Astrocyte (in vitro differentiated cells and primary cell): ENCODE measurements around the gene ESF1. TPM values are rescaled to one million over a fixed set of nuclear protein-coding genes. Genes with fewer than 3 reads are reported as not detected.

Experiments
- DNase-seq: peaks from one replicate; pipeline ENCODE4 v3.0.0-alpha.2; 2010; ENCODE audit warnings: low read depth
- FAIRE-seq: peaks from 2 replicates; lab custom pipeline; 2011; peaks lifted over from hg19 to GRCh38; lab: Jason Lieb, UNC
- H2AFZ ChIP-seq: 2 replicates; pipeline ENCODE4 v1.6.0; 2012; ENCODE audit warnings: low read depth, low read length, inconsistent platforms
- H3K27ac ChIP-seq: 2 replicates; pipeline ENCODE4 v1.5.1; 2011; ENCODE audit warnings: low read depth, low read length, inconsistent platforms
- H3K27me3 ChIP-seq: 2 replicates; pipeline ENCODE4 v1.6.0; 2011; ENCODE audit warnings: low read length, inconsistent platforms; ENCODE audit not compliant: insufficient read depth
- H3K36me3 ChIP-seq: 2 replicates; pipeline ENCODE4 v1.5.1; 2011; ENCODE audit warnings: low read length, inconsistent platforms; ENCODE audit not compliant: insufficient read depth
- H3K4me1 ChIP-seq: 2 replicates; pipeline ENCODE4 v1.5.1; 2011; ENCODE audit warnings: low read length, inconsistent platforms; ENCODE audit not compliant: insufficient read depth
- H3K4me2 ChIP-seq: 2 replicates; pipeline ENCODE4 v1.6.0; 2012; ENCODE audit warnings: low read length, inconsistent platforms
- H3K4me3 ChIP-seq: 2 replicates; pipeline ENCODE4 v1.5.1; 2011; ENCODE audit warnings: low read depth, mild to moderate bottlenecking, low read length, inconsistent platforms; ENCODE audit not compliant: insufficient read depth
- H3K79me2 ChIP-seq: 2 replicates; pipeline ENCODE4 v1.6.0; 2012; ENCODE audit warnings: mild to moderate bottlenecking, low read length, inconsistent platforms; ENCODE audit not compliant: insufficient read depth
- H3K9ac ChIP-seq: 2 replicates; pipeline ENCODE4 v1.6.0; 2012; ENCODE audit warnings: mild to moderate bottlenecking, low read length, inconsistent platforms
- H3K9me3 ChIP-seq: 2 replicates; pipeline ENCODE4 v1.5.1; 2012; ENCODE audit warnings: low read depth, mild to moderate bottlenecking, low read length, inconsistent platforms; ENCODE audit not compliant: insufficient read depth
- H4K20me1 ChIP-seq: 2 replicates; pipeline ENCODE4 v1.6.0; 2012; ENCODE audit warnings: low read length, inconsistent platforms; ENCODE audit not compliant: insufficient read depth
- H3K27ac Mint-ChIP-seq: one replicate; pipeline ENCODE4 v1.8.0; 2021; ENCODE audit warnings: mild to moderate bottlenecking, mixed read lengths; ENCODE audit not compliant: unreplicated experiment
- H3K27me3 Mint-ChIP-seq: one replicate; pipeline ENCODE4 v1.8.0; 2021; ENCODE audit warnings: low read depth, mixed read lengths; ENCODE audit not compliant: unreplicated experiment
- H3K36me3 Mint-ChIP-seq: one replicate; pipeline ENCODE4 v1.8.0; 2021; ENCODE audit warnings: low read depth, mixed read lengths; ENCODE audit not compliant: unreplicated experiment
- H3K4me1 Mint-ChIP-seq: one replicate; pipeline ENCODE4 v1.8.0; 2021; ENCODE audit warnings: low read depth, mixed read lengths; ENCODE audit not compliant: unreplicated experiment
- H3K4me3 Mint-ChIP-seq: one replicate; pipeline ENCODE4 v1.8.0; 2021; ENCODE audit warnings: mild to moderate bottlenecking, moderate library complexity, mixed read lengths; ENCODE audit not compliant: unreplicated experiment
- H3K9me3 Mint-ChIP-seq: one replicate; pipeline ENCODE4 v1.8.0; 2021; ENCODE audit warnings: mild to moderate bottlenecking, mixed read lengths; ENCODE audit not compliant: unreplicated experiment
- CTCF ChIP-seq: IDR thresholded peaks from 2 replicates; pipeline ENCODE4 v1.5.1; 2011; ENCODE audit warnings: low read depth, mild to moderate bottlenecking, inconsistent platforms, low read length, moderate library complexity; ENCODE audit not compliant: insufficient read depth
- EZH2 ChIP-seq: IDR thresholded peaks from 2 replicates; pipeline ENCODE4 v1.6.1; 2012; ENCODE audit warnings: mild to moderate bottlenecking, low read length, inconsistent platforms; ENCODE audit not compliant: insufficient read depth
- total RNA-seq: library from RNA; stranded (reverse); gene quantifications from 2 replicates; pipeline ENCODE4 v1.2.1, GENCODE V29; 2021

ESF1 gene
- total RNA-seq, 1 donor from 2014 or later, result 13.9 TPM

GRCh38 chr20:13736436-13737191 is 48.1 kb downstream of the ESF1 start:
- peak; percentile 80 for DNase-seq
- Mint-ChIP-seq H3K9me3 (peaks cover 5% of the 10 kb centered on the region), H3K36me3 (peaks cover 22% of the 10 kb centered on the region), H3K27ac (no peak overlapping the region), H3K4me3 (no peak overlapping the region), H3K4me1 (peaks cover 2% of the 10 kb centered on the region), H3K27me3 (no peaks in the 10 kb centered on the region)
- H3K4me2 ChIP-seq, result no peak overlapping the region
- H3K79me2 ChIP-seq, result no peaks in the 10 kb centered on the region
- FAIRE-seq, result no peak
- TF ChIP-seq CTCF (no peak), EZH2 (no peak)
- peaks cover 12% of the 10 kb centered on the region for H3K36me3 ChIP-seq
- H3K4me1 ChIP-seq, result no peaks in the 10 kb centered on the region
- no peak overlapping the region for H3K4me3 ChIP-seq
- no peaks in the 10 kb centered on the region for H3K9me3 ChIP-seq
- no peaks in the 10 kb centered on the region for H3K27me3 ChIP-seq
- no peak overlapping the region for H2AFZ ChIP-seq
- H3K27ac ChIP-seq, result no peak overlapping the region
- no peaks in the 10 kb centered on the region for H4K20me1 ChIP-seq
- no peak overlapping the region for H3K9ac ChIP-seq

- H3K4me1 ChIP-seq, result no peaks in the 10 kb centered on the region
- H3K27ac Mint-ChIP-seq, result no peak overlapping the region
- H4K20me1 ChIP-seq, result no peaks in the 10 kb centered on the region
- H3K4me2 ChIP-seq, result no peak overlapping the region
- H3K27me3 ChIP-seq, result no peaks in the 10 kb centered on the region
- no peaks in the 10 kb centered on the region for H3K27me3 Mint-ChIP-seq
- no peak for TF ChIP-seq EZH2
- TF ChIP-seq CTCF, result no peak
- no peaks in the 10 kb centered on the region for H3K9me3 ChIP-seq
- no peak overlapping the region for H3K9ac ChIP-seq
- no peak overlapping the region for H2AFZ ChIP-seq
- DNase-seq (no peak), FAIRE-seq (no peak)
- peaks cover 16% of the 10 kb centered on the region for H3K36me3 Mint-ChIP-seq
- H3K27ac ChIP-seq, result no peak overlapping the region
- H3K36me3 ChIP-seq, result peaks cover 8% of the 10 kb centered on the region
- H3K4me1 Mint-ChIP-seq, result peaks cover 2% of the 10 kb centered on the region
- H3K4me3 Mint-ChIP-seq, result no peak overlapping the region
- H3K79me2 ChIP-seq, result no peaks in the 10 kb centered on the region
- no peak overlapping the region for H3K4me3 ChIP-seq
- peaks cover 5% of the 10 kb centered on the region for H3K9me3 Mint-ChIP-seq
Observed at GRCh38 chr20:13735826-13736225, 48.9 kb downstream of the ESF1 start.

- TF ChIP-seq CTCF, result no peak
- no peak for TF ChIP-seq EZH2
- H3K9me3 Mint-ChIP-seq, result no peaks in the 10 kb centered on the region
- H3K36me3 Mint-ChIP-seq, result peaks cover 3% of the 10 kb centered on the region
- no peaks in the 10 kb centered on the region for H3K27me3 Mint-ChIP-seq
- Histone ChIP-seq H4K20me1 (no peaks in the 10 kb centered on the region), H3K4me2 (no peak overlapping the region), H3K9me3 (no peaks in the 10 kb centered on the region), H3K9ac (no peak overlapping the region), H3K79me2 (no peaks in the 10 kb centered on the region), H3K4me3 (no peak overlapping the region), H2AFZ (no peak overlapping the region), H3K4me1 (no peaks in the 10 kb centered on the region), H3K27me3 (no peaks in the 10 kb centered on the region), H3K36me3 (peaks cover 1% of the 10 kb centered on the region), H3K27ac (no peak overlapping the region)
- H3K27ac Mint-ChIP-seq, result no peak overlapping the region
- DNase-seq, result no peak
- no peaks in the 10 kb centered on the region for H3K4me1 Mint-ChIP-seq
- FAIRE-seq, result no peak
- H3K4me3 Mint-ChIP-seq, result no peak overlapping the region
Observed at GRCh38 chr20:13723011-13723410, 61.7 kb downstream of the ESF1 start.
